HepG2 (cell line): ENCODE data around the gene THOP1. TPM values are rescaled to one million over a fixed set of nuclear protein-coding genes. Genes with fewer than 3 reads are reported as not detected.
A peak's percentile ranks its signal among the peaks of the same experiment; 100 is the strongest.

Experiments used
- ARHGAP35 ChIP-seq: sonication (generic); formaldehyde crosslinking; IDR thresholded peaks from 2 replicates; pipeline ENCODE4 v1.9.0; 2022; ENCODE audit warnings: mild to moderate bottlenecking, inconsistent platforms, moderate library complexity, missing genetic modification reagents, borderline replicate concordance
- ATF7-NPFF ChIP-seq: sonication (generic); formaldehyde crosslinking; IDR thresholded peaks from 2 replicates; pipeline ENCODE4 v1.8.1; 2023; ENCODE audit warnings: mild to moderate bottlenecking, low read depth, missing genetic modification reagents, moderate library complexity
- CCAR2 ChIP-seq: fragments of 200-400 bp; formaldehyde crosslinking; optimal IDR thresholded peaks from 2 replicates; pipeline ENCODE3; 2018; ENCODE audit warnings: low read depth, mild to moderate bottlenecking, low read length, moderate library complexity
- CSRNP2 ChIP-seq: sonication (generic); formaldehyde crosslinking; conservative IDR thresholded peaks from 2 replicates; pipeline ENCODE4 v1.8.0; 2022; ENCODE audit warnings: low read depth, missing genetic modification reagents
- JARID2 ChIP-seq: sonication (generic); formaldehyde crosslinking; IDR thresholded peaks from 2 replicates; pipeline ENCODE4 v1.8.1; 2023; ENCODE audit warnings: missing genetic modification reagents, inconsistent platforms; ENCODE audit not compliant: insufficient replicate concordance
- MBD4 ChIP-seq: IDR thresholded peaks from 2 replicates; pipeline ENCODE4 v1.6.1; 2012; ENCODE audit warnings: low read length, inconsistent platforms, borderline replicate concordance
- MED1 ChIP-seq: sonication (generic); formaldehyde crosslinking; IDR thresholded peaks from 2 replicates; pipeline ENCODE4 v1.4.0; 2020; ENCODE audit warnings: missing genetic modification reagents
- MTF1 ChIP-seq: sonication (generic); formaldehyde crosslinking; IDR thresholded peaks from 2 replicates; pipeline ENCODE4 v1.5.0; 2020; ENCODE audit warnings: missing genetic modification reagents
- NFKB2 ChIP-seq: sonication (generic); formaldehyde crosslinking; IDR thresholded peaks from 2 replicates; pipeline ENCODE4 v1.4.0; 2020; ENCODE audit warnings: missing genetic modification reagents, borderline replicate concordance
- POGZ ChIP-seq: sonication (generic); formaldehyde crosslinking; IDR thresholded peaks from 2 replicates; pipeline ENCODE4 v1.4.0; 2020; ENCODE audit warnings: mild to moderate bottlenecking, missing genetic modification reagents
- RBAK ChIP-seq: sonication (generic); formaldehyde crosslinking; IDR thresholded peaks from 2 replicates; pipeline ENCODE4 v1.5.1; 2020; ENCODE audit warnings: mild to moderate bottlenecking, missing genetic modification reagents
- RXRA ChIP-seq: sonication (generic); formaldehyde crosslinking; IDR thresholded peaks from 2 replicates; pipeline ENCODE4 v1.5.1; 2020; ENCODE audit warnings: missing genetic modification reagents
- SOX6 ChIP-seq, 2 experiments: fragments of 450-650 bp in 1 of 2; sonication (generic) in 1 of 2; formaldehyde crosslinking in 1 of 2; IDR thresholded peaks; 2 replicates each; pipeline versions ENCODE4 v1.4.0 to v1.6.1; 2017 to 2020; ENCODE audit warnings: antibody characterized with exemption in 1 of 2, mild to moderate bottlenecking in 1 of 2, missing genetic modification reagents in 1 of 2
- TRAFD1 ChIP-seq: sonication (generic); formaldehyde crosslinking; IDR thresholded peaks from 2 replicates; pipeline ENCODE4 v1.5.1; 2020; ENCODE audit warnings: missing genetic modification reagents, mild to moderate bottlenecking, borderline replicate concordance
- ZNF143 ChIP-seq: sonication (generic); formaldehyde crosslinking; IDR thresholded peaks from 2 replicates; pipeline ENCODE4 v1.4.0; 2020; ENCODE audit warnings: missing genetic modification reagents
- ZNF292 ChIP-seq: sonication (generic); formaldehyde crosslinking; IDR thresholded peaks from 2 replicates; pipeline ENCODE4 v1.8.1; 2022; ENCODE audit warnings: mild to moderate bottlenecking, low read depth, missing genetic modification reagents, borderline replicate concordance
- ZNF382 ChIP-seq: sonication (generic); formaldehyde crosslinking; IDR thresholded peaks from 2 replicates; pipeline ENCODE4 v1.5.0; 2020; ENCODE audit warnings: missing genetic modification reagents, mild to moderate bottlenecking, borderline replicate concordance
- ZNF576 ChIP-seq: sonication (generic); formaldehyde crosslinking; IDR thresholded peaks from 2 replicates; pipeline ENCODE4 v1.4.0; 2020; ENCODE audit warnings: mild to moderate bottlenecking, missing genetic modification reagents
- ZNF780A ChIP-seq: sonication (generic); formaldehyde crosslinking; IDR thresholded peaks from 2 replicates; pipeline ENCODE4 v1.8.0; 2022; ENCODE audit warnings: mild to moderate bottlenecking, missing genetic modification reagents, moderate library complexity
- ZNF784 ChIP-seq: sonication (generic); formaldehyde crosslinking; IDR thresholded peaks from 2 replicates; pipeline ENCODE4 v1.5.1; 2020; ENCODE audit warnings: missing genetic modification reagents, mild to moderate bottlenecking, borderline replicate concordance
- polyA plus RNA-seq, 8 experiments: library from polyadenylated mRNA; depleted of rRNA in 3 of 8; stranded (reverse) in 7 of 8; unstranded in 1 of 8; fragments of >200 nt; fragmentation: Illumina TruSeq in 4 of 8; extraction: Trizol in 4 of 8; gene quantifications; 2 replicates each; pipeline versions ENCODE4 v1.2.1 to v1.2.3, GENCODE V29; 2011 to 2016; ENCODE audit warnings: low read depth in 4 of 8, missing spikeins in 1 of 8, mixed read lengths in 1 of 8; ENCODE audit not compliant: insufficient read depth in 1 of 8
- total RNA-seq, 5 experiments: library from RNA; depleted of rRNA; stranded (reverse); fragments of >200 nt; fragmentation: Illumina TruSeq; extraction: Trizol; gene quantifications; 2 replicates each; pipeline ENCODE4 v1.2.3, GENCODE V29; 2016; ENCODE audit warnings: low read depth in 1 of 5
- TF ChIP-seq, protein P1 (sequence below): sonication (generic); formaldehyde crosslinking; IDR thresholded peaks from 2 replicates; pipeline ENCODE4 v1.4.0; 2020; ENCODE audit warnings: mild to moderate bottlenecking, missing genetic modification reagents

The THOP1 gene
- total and polyA plus RNA-seq, 2 of the 13 experiments (the other 11 are each of a cell fraction or from before 2014, with no cell fraction given): 74.4 to 116 TPM

- 0 out of 2 replicates have a peak, but pooled peaks have one; percentile 61 for TF ChIP-seq ZNF784
- 0 out of 2 replicates have a peak, but pooled peaks have one; percentile 48 for TF ChIP-seq ZNF780A (CRISPR knock-in tag)
- TF ChIP-seq RXRA (CRISPR knock-in tag): peak; percentile 73; the same call in 1 of the 2 replicates
- peak; percentile 88; the same call in 1 of the 2 replicates for TF ChIP-seq NFKB2 (CRISPR knock-in tag)
- no peak for TF ChIP-seq ARHGAP35 (CRISPR knock-in tag)
- TF ChIP-seq ZNF382 (CRISPR knock-in tag): no peak
- peak; percentile 89 for TF ChIP-seq ATF7-NPFF (CRISPR knock-in tag)
- TF ChIP-seq TRAFD1: no peak
- peak; percentile 78 for TF ChIP-seq POGZ (CRISPR knock-in tag)
- TF ChIP-seq MTF1 (CRISPR knock-in tag): 0 out of 2 replicates have a peak, but pooled peaks have one; percentile 57
- TF ChIP-seq CCAR2: no peak
- 0 out of 2 replicates have a peak, but pooled peaks have one; percentile 28 for TF ChIP-seq RBAK
- TF ChIP-seq CSRNP2 (CRISPR knock-in tag): no peak
- TF ChIP-seq MBD4: no peak
- TF ChIP-seq MED1 (CRISPR knock-in tag): peak; percentile 68
- TF ChIP-seq, protein P1, sequence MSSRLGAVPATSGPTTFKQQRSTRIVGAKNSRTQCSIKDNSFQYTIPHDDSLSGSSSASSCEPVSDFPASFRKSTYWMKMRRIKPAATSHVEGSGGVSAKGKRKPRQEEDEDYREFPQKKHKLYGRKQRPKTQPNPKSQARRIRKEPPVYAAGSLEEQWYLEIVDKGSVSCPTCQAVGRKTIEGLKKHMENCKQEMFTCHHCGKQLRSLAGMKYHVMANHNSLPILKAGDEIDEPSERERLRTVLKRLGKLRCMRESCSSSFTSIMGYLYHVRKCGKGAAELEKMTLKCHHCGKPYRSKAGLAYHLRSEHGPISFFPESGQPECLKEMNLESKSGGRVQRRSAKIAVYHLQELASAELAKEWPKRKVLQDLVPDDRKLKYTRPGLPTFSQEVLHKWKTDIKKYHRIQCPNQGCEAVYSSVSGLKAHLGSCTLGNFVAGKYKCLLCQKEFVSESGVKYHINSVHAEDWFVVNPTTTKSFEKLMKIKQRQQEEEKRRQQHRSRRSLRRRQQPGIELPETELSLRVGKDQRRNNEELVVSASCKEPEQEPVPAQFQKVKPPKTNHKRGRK: no peak
- TF ChIP-seq JARID2 (CRISPR knock-in tag): peak; percentile 57
- no peak for TF ChIP-seq ZNF576 (CRISPR knock-in tag)
- no peak for TF ChIP-seq SOX6 (IDR thresholded peaks at IDR 0.05)
- TF ChIP-seq SOX6 (CRISPR knock-in tag; IDR thresholded peaks at IDR 0.05): peak; percentile 76
- TF ChIP-seq ZNF292 (CRISPR knock-in tag): peak; percentile 57; the same call in 1 of the 2 replicates
- TF ChIP-seq ZNF143: peak; percentile 47; the same call in 1 of the 2 replicates
These were observed 55.8 kb downstream of the THOP1 start, which contains the start of gene ZNF555 (continued) for GRCh38 chr19:2840794-2841791.
